Skin of body (tissue), 2 donors: ENCODE measurements around the gene ZMIZ1. TPM values are rescaled to one million over a fixed set of nuclear protein-coding genes. Genes with fewer than 3 reads are reported as not detected.
"Not testable (repeated sequence)": the region's sequence is repeated elsewhere in the genome, so short reads cannot be mapped to it uniquely, and the experiment has no call there.

ENCODE experiments used
- DNase-seq: peaks from one replicate; lab custom pipeline; 2025; lab: John Stamatoyannopoulos, UW
- total RNA-seq: library from RNA; depleted of rRNA; stranded (reverse); fragments of >200 nt; gene quantifications from one replicate; pipeline ENCODE4 v1.2.3, GENCODE V29; 2014

ZMIZ1 gene
- total RNA-seq, 1 donor from 2014 or later = 26.4 TPM

DNA sequence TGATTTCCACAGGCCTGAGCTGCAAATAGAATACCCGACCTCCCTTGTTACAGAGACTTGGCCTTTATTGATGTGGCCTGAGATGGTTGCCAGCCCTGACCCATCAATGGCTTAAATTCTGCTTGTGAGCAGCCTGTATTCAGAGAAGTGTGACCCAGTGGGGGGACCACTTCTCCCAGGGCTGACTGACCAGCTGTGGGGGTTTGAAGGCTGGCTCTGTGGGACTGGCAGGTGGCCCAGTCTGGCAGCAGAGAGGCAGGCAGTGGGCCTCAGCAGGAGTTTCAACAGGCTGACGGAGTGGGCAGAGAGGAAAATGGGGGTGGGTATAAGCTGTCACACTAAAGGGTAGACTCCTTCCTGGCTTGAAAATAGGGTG is 266.3 kb downstream of the ZMIZ1 start:
- DNase-seq = no peak

DNA sequence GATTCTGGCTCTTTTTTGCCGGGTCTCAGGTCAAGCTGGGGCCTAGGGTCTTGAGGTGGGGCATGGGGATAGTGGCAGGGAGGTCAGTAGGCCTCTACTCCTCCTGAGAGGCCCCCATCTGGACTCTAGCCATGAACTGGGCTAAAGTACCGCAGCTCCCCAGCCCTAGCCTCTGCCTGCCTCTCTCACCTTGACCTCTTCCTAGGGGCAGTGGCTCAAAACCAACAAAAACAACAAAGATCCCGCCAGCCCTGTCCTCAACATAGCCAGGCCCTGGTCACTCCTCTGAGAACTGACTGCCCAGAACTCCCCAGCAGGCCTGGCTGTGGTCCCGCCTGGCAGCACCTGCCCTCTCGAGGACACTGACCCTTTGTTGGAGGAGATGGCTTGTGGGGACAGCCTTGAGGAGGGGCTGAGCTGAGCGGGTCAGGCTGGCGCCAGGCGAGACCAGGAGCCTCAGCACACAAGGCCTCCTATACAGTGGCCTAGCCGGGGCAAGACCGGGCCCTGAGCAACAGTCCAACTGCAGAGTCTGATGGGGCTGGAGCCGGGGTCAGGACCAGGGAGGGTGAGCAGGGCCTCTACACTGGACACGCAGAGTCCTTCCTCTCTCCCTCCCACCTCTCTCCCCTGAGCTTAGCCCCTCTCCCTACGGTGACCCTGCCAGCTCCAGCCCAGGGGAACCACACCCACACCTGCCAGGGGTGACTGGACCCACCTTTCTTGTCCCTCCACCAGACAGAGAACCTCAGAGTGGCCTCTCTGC is 266.9 kb downstream of the ZMIZ1 start:
- DNase-seq = no peak

DNA sequence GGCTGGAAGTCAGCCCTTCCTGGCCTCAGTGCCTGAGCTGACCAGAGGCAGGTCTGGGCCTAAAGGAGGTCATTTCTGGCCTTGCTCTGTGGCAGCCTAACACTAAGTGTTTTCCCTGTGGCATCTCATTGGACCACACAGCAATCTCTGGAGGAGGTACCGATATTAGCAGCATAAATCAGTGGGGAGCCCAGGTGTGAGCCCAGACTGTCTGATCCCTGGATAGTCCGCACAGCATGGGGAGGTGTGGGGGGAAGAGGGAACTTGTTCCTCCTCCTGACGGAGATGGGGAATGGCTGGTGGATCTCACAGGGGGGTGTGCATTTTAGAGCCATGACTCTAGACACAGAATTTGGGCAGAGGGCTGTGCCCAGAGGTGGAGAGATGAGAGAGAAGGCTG is 267.5 kb downstream of the ZMIZ1 start:
- no peak for DNase-seq

DNA sequence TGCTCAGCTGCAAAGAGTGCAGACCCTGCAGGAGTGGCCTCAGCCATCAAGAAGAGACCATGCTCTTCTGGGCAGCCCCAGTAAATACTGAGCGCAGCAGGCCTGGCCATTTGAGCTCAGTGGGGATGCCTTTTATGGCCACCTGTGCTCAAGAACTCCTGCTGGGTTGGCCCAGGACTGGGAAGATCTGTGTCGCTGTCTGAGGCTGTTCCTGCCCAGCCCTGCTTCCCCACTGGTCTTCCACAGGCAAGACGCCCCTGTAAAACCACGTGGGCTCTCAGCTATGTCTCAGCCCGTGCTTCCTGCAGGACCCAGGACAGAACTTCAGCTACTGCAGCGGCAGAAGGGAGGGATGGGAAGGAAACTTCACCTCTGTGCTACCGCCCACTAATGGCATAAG is 268.0 kb downstream of the ZMIZ1 start:
- DNase-seq = no peak

DNA sequence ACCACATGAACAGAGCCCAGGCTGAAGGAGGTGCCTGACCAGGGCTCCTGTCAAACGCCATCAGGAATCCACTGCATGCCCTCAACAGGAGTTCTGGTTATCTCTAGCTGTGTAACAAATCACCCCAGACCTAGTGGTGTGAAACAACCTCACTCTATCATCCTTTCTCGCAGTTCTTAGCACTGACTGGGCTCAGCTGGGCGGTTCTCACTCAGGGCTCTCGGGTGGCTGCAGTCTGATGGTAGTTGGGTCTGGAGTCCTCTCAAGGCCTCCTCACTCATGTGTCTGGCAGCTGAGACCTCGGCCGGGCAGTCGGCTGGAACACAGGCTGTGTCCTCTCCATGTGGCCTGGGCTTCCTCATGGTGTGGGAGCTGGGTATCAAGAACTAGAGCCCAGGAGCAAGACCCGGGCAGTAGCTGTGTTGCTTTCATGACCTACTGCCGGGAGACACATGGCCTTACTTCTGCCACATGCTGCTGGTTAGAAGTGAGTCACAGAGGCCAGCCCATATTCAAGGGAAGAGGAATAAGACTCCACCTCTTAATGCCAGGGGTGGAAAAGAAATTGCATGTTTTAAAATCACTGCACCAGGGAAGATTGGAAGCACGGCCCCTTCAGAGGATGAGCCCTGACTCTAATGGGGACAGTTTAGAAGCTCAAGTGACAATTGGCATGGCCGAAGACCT is 269.2 kb downstream of the ZMIZ1 start:
- not testable (repeated sequence) for DNase-seq

DNA sequence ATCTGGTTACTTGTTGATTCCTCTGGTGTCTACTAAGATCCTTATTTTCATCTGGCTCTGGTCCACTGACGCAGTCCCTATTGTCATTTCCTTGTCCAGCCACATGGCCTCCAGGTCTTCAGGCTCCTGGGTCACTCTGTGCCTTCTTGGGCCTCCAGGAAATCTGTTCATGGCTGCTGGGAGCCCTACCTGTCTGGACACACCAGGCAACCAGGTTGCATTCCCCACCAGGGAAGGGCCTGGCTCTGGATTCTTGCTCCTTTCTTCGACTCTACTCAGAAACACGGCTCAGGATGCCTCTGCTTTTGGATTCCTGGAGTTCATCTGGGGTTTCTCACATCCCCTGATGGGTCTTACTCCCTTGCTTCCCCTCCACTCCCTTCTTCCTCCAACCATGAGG is 270.5 kb downstream of the ZMIZ1 start:
- no peak for DNase-seq

DNA sequence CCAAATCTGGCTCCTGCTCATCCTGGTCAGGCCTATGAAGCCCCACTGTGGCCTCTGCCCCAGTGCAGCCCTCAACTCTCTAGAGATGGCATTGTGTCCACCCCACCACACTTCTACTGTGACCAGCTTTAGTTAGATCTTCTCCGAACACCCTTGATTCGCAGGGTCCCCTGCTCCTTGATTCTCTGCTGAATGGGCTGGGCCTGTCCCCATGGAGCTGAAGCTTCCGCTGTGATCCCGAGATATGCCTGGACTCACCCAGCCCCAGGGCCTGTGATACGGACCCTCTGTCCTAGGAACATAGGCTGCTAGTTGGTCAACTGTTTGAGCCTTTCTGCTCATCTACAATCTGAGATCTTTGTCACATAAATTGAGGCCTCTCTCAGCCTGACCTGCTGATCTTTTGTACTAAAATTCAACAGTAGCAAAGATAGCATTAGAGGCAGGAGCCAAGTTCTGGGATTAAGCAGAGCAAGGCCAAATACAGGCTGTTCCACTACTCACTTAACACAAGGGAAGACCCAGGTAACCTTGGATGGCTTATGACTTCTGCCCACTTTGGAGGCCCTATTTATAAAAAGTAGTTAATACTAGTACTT is 272.0 kb downstream of the ZMIZ1 start:
- no peak for DNase-seq

DNA sequence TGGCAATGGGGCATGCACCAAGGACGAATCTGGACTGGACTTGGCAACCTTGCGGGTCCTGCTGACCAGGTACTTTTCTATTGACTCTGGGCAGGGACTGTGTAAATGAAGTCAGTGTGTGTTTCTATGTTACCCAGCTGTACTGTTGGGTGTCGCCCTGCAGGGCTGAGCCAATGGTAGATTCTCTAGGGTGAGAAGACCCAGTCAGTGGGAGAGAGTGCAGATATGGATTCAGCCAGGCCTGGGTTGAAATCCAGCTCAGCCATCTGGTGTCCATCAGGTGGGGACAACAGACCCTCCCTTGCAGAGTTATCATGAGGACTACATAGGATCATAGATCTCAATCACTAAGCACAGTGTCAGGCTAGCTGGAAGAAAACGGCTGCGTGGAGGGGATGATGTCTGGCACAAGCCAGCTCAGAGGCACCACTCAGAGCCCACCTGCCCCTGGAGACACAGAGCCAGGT is 273.6 kb downstream of the ZMIZ1 start:
- no peak for DNase-seq

DNA sequence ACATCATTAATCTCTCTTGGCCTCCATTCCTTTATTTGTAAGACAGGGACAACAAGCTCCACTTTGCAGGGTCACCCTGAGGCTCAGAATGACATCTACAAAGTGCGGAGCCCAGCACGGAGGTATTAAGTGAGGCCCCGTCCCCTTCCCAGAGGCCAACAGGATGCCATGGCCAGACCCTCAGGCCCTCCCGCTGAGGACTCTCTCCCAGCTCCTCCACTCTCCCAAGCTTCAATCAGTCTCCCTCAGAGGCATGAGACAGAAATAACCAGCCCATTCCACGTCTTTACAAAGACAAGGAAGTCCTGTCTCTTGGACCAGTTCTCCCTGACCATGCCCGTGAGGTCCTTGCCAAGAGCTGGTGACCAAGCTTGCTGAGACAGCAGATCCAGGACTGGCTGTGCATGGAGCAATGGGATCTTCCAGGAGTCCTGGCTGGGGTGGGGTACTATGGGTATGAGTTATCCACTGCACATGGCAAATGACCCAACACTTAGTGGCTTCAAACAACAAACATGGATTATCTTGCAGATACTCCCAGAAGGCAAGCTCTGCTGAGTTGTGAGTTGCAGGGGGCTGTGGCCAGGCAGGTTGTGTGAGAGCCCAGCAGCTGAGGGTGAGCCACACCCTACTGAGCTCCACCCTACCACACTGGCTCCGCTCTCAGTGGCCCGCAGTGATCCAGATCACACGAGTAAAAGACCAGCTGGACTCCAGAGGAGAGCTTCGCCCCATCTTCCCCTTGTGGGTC is 274.2 kb downstream of the ZMIZ1 start:
- DNase-seq = no peak

DNA sequence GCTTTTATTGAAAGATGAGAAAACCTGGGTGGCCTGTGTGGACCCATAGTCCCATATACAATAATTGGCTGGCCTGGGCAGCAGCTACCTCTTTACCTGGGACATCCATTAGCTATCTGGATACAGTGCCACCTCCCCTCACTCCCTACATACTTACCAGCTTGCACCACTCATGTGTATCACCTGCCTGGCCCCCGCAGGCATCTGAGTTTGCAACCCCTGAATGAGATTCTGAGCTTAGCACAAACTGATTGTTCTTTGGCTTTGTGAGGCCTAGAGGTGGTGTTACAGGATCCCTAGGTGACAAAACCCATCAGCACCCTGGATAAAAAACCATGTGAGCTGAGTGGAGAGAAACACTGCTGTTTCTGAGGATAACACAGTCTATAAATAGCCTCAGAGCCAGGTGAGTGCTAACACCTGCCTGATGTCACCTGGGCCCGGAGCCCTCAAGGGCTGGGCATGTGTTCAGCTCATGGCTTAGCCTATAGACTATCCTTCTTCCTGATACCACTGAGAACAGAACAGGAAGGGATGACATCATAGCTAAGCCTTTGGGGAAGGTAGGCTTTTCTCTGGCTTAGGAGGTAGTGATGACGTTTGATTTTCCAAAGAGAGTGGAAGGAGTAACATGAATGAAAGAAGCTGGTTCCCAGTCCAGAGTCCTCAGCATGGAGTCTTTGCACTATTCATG is 275.9 kb downstream of the ZMIZ1 start:
- no peak for DNase-seq

DNA sequence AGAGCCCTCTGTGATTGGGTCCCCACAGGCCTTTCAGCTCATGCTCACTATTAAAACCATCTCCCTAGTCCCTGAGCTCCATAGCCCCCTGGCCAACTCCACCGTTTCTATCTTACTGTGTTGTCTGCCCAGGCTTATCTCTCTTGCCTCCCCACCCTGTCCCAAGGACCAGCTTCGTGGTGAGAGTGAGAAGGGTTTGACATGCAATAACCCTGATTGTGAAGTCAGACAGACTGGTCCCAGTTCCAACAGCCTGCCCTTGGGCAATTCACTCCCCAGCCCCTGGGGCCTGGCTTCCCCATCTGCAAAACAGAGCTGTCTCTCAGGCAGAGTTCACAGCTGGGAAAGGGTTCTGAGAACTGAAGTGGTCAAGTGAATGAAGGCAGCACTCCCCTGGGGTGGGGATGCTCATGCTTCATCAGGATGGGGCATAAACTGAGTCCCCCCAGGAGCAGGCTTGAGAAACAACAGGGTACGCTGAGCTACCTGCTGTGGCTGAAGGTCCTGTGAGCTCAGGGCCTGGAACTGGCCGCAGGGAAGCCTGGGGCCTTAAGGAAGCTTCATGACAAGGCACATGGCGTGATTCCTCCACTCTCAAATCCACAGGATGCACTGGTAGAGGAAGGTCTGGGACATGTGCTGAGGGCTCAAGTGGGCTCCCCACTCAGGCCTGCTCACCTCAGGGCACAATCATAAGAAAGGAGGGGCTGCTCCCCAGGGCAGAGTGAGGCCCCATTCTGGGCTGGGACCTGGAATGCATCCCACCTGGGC is 276.7 kb downstream of the ZMIZ1 start:
- no peak for DNase-seq

DNA sequence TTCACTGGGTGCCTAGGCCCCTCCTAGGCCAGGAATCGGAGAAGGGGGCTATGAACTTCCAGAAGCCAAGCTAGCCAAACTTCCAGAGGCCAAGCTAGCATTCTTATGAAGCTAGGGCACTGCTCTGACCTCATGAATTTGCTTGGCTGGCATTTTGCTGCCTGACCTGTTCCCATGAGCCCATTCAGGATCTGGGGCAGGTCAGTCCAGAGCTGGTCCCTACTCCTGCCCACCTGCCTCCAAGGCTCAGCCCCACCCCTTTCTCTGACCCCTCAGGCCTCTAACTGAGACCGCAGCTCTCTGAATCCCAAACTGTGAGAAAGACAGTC is 277.2 kb downstream of the ZMIZ1 start:
- no peak for DNase-seq

DNA sequence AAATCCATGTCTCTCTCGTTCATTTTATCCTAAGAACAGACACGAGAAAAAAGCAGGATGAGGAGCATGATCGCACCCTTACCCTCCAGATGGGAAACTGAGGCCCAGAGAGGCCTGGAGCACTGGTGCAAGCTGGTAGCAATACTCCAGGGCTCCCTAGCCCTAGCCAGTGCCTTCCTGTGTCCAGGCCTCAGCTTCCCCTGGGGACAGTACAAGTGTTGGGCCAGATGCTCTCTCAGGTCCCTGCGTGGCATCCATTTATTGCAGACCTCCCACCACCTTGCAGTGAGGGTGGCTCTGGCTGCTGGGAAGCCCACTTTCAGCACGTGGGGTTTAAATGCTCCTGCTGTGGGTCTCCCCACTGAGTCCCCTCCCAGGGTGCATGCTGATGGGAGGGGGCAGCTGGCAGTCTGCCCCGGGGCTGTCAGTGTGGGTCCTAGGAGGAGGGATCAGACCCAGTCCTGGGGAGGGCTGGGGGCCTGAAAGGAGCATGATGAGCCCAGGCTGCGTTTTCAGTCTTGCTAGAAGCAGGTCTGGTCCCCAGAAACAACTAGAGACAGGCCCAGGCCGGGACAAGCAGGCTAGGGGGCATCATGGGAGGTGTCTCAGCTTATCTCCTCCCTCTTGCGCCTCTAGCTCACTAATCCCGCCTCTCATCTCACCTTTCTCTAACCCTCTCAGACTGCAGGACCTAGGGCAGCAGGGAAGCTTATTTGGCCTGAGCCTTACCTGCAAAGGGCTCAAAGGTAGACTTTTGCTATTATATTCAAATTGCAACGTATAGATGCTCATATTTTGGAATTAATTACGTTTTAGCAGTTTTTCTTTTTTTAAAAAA is 277.8 kb downstream of the ZMIZ1 start:
- no peak for DNase-seq

DNA sequence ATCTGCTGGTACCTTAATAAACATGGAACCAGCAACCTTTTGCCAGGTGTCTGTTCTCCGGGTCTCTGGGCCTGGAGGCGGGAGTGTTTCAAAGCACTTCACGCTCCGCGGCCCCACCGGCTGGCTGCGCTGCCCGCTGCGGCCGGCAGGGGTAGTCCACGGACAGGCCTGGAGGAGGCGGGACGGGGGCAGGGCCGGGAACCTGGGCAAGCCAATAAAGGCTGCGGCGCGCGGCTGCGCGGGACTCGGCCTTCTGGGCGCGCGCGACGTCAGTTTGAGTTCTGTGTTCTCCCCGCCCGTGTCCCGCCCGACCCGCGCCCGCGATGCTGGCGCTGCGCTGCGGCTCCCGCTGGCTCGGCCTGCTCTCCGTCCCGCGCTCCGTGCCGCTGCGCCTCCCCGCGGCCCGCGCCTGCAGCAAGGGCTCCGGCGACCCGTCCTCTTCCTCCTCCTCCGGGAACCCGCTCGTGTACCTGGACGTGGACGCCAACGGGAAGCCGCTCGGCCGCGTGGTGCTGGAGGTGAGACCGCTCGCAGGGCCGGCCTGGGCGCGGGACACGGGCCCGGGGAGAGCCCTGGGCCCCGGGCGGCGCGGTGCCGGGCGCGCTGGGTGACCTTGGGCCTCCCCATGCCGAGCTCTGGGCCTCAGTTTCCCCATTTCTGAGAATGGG is 278.6 kb downstream of the ZMIZ1 start, which contains the start of gene PPIF:
TSS of gene PPIF (plus strand) at position 244 of the 668 bp plus-strand sequence. CDS start at position 324, 80 bp downstream.
- peak; percentile 81 for DNase-seq

DNA sequence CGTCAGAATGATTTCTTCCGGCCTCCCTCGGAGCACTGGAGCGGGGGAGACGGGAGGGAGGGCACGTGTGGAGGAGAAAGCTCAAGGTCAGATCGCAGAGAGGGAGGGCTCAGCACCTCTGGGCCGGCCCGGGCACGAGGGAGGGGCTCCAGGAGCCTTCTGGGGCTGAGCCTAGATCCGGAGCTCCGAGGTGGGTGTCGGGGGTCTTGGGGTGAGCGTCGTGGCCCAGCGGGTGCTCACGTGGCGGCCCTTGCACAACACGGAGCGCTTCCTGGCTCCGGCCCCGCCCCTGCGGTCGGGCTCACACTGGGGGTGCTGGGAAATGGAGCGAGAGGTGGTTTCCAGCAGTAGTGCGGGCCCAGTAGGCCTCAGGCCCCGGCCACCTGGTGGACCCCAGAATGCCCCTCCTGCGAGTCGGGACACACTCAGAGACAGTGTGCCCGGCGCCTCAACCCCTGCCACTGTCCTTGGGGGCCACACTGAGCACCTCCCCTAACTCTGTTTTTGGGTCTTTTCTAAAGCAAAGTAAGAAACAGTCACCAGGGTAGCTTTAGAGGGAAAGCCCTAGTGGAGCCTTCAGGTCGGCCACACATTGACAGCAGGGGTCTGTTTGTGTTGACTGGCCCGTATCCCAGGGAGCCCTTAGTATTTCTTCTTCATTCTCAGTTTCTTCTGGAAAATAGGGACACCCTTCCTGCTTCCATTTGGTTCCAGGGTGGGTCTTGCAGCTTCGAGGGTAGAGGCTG is 279.3 kb downstream of the ZMIZ1 start:
- DNase-seq = no peak

DNA sequence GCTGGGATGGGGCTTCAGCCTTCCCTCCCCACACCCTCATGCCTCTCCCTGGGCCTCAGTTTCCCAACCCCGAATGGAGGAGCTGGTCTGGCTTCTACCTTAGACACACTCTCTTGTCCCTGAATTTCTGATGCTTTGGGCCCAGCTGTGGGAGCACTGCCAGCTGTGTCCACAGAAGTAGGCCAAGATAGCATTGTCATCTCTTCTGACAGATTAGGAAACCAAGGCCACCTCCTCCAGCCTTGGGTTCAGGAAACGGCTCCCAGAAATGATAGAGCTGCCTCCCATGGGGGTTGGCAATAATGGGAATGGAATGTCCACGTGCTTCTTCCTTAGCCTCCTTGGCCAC is 279.8 kb downstream of the ZMIZ1 start:
- DNase-seq = no peak

DNA sequence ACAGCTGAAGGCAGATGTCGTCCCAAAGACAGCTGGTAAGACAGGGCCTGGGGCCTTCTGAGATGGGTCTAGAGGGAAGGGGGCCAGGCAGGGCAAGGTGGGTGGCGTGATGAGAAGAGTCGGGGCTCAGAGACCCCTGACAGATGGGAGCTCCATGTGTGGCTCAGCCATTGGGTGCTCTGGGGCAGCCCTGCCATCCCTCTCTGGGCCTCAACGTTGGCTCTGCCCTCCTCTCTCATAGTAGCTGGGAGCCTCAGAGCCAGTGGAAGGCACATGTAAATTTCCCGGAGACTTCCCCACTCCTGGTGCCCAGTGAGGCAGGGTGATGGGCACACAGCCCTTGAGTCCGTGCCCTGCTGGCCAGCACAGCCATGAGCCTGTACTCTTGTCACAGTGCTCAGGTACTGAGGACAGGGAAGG is 280.3 kb downstream of the ZMIZ1 start:
- DNase-seq = no peak

DNA sequence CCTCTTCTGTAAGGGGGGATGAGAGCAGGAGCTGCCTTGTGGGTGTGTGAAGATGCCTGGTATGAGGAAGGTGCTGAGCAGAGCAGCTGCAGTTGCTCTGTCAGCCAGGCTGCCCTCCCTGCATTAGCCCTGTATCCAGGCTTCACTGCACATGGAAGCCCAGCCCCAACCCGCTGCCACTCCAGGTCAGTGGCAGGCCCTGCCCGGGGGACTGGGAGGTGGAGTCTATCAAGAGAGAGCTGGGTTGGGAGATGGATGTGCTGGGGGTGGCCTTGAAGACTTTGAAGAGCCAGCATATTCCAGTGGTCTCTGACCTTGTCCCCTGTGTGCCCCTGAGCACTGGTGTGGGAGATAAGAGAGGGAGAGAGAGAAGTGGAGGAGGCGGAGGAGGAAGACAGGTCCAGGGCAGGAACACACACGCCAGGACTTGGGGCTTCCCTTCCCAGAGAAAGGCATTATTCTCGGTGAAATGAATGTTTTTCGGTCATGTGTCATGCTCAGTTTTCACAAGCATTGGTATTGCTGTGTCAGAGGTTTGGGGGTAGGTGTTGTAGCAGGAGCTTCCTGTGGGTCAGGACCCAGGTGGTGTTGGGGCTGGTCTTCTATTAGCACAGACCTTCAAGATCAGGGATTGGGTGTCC is 281.1 kb downstream of the ZMIZ1 start:
- no peak for DNase-seq
